K562 (cell line): ENCODE measurements around the gene MKRN2OS. TPM values are rescaled to one million over a fixed set of nuclear protein-coding genes. Genes with fewer than 3 reads are reported as not detected.

Source experiments
- ATAC-seq: fragments of 200-7000 bp; cut with Tn5 transposase; 3 replicates; pipeline ENCODE4 v1.9.1; 2020; ENCODE audit warnings: moderate library complexity
- BruUV-seq: library from RNA; stranded (reverse); fragments of 400-500 nt; replicated peaks from 2 replicates; lab custom pipeline; 2021; lab: Mats Ljungman, UMichigan
- CTCF ChIA-PET: fragments of 300-600 bp; formaldehyde crosslinking; extraction: SDS; loops from one replicate; lab custom pipeline; 2021; ENCODE audit warnings: low intra/inter-chr PET ratio; lab: Yijun Ruan, JAX
- POLR2A ChIA-PET: fragments of 300-600, 350-650 bp; sonication (Branson Sonifier 250); formaldehyde crosslinking; extraction: SDS; loops from one replicate; lab custom pipeline; 2021; ENCODE audit warnings: antibody characterized with exemption, inconsistent platforms; lab: Yijun Ruan, JAX
- DNase-seq, 4 experiments: peaks; one replicate each; pipeline versions ENCODE4 v3.0.0 to v3.0.0-alpha.2; 2011 to 2018; ENCODE audit warnings: low spot score in 3 of 4, mixed read lengths in 3 of 4; ENCODE audit errors: extremely low read depth in 1 of 4
- FAIRE-seq: peaks from 2 replicates; lab custom pipeline; 2011; peaks lifted over from hg19 to GRCh38; lab: Jason Lieb, UNC
- H2AFZ ChIP-seq: 2 replicates; pipeline ENCODE4 v1.6.0; 2011; ENCODE audit warnings: low read depth, low read length, control low read depth, inconsistent platforms
- H3K27ac ChIP-seq: fragments of 200-600 bp; 3 replicates; pipeline ENCODE4 v1.8.0; 2011; ENCODE audit warnings: low read depth, mild to moderate bottlenecking, control low read depth, inconsistent platforms, low read length, moderate library complexity, mixed read lengths; ENCODE audit errors: extremely low read depth
- H3K27me3 ChIP-seq, 2 experiments: fragments of 300-600 bp in 1 of 2; 2 replicates in 1 of 2; 3 replicates in 1 of 2; pipeline versions ENCODE4 v1.6.0 to v1.8.0; 2011; ENCODE audit warnings: inconsistent platforms in 2 of 2, low read length in 2 of 2, mild to moderate bottlenecking in 1 of 2, mixed read lengths in 1 of 2, moderate library complexity in 1 of 2; ENCODE audit not compliant: control insufficient read depth in 2 of 2, insufficient read depth in 2 of 2
- H3K36me3 ChIP-seq: fragments of 300-600 bp; 3 replicates; pipeline ENCODE4 v1.8.0; 2011; ENCODE audit warnings: mild to moderate bottlenecking, low read length, inconsistent platforms; ENCODE audit not compliant: control insufficient read depth, insufficient read depth
- H3K4me1 ChIP-seq, 2 experiments: fragments of 200-600 bp in 1 of 2; replicated peaks in 1 of 2; 2 replicates in 1 of 2; 3 replicates in 1 of 2; pipeline versions ENCODE4 v1.5.1 to v1.8.0; 2011; ENCODE audit warnings: inconsistent platforms in 2 of 2, low read length in 2 of 2, mild to moderate bottlenecking in 1 of 2, mixed read lengths in 1 of 2, moderate library complexity in 1 of 2; ENCODE audit not compliant: control insufficient read depth in 2 of 2, insufficient read depth in 2 of 2
- H3K4me2 ChIP-seq: 2 replicates; pipeline ENCODE4 v1.6.1; 2011; ENCODE audit warnings: low read length, control low read depth, inconsistent platforms, mixed read lengths; ENCODE audit not compliant: insufficient read depth
- H3K4me3 ChIP-seq: fragments of 200-600 bp; sonication (generic), shearing (Covaris generic); 2 replicates; pipeline ENCODE4 v1.5.1; 2016; ENCODE audit warnings: control low read depth, inconsistent platforms
- H3K79me2 ChIP-seq: fragments of 200-600 bp; 3 replicates; pipeline ENCODE4 v1.8.0; 2011; ENCODE audit warnings: low read length, inconsistent platforms; ENCODE audit not compliant: control insufficient read depth, insufficient read depth
- H3K9ac ChIP-seq, 2 experiments: 2 replicates each; pipeline versions ENCODE4 v1.6.0 to v1.6.1; 2011; ENCODE audit warnings: low read depth in 2 of 2, low read length in 2 of 2, control low read depth in 1 of 2, inconsistent platforms in 1 of 2, mild to moderate bottlenecking in 1 of 2, mixed read lengths in 1 of 2; ENCODE audit not compliant: insufficient read depth in 1 of 2
- H3K9me1 ChIP-seq: one replicate; pipeline ENCODE4 v1.6.0; 2011; ENCODE audit warnings: inconsistent platforms, mild to moderate bottlenecking, low read length, moderate library complexity; ENCODE audit not compliant: control insufficient read depth, insufficient read depth
- H3K9me3 ChIP-seq: replicated peaks from 2 replicates; pipeline ENCODE4 v1.5.1; 2011; ENCODE audit warnings: low read depth, low read length, inconsistent platforms; ENCODE audit not compliant: control insufficient read depth, insufficient read depth
- H4K20me1 ChIP-seq: replicated peaks from 2 replicates; pipeline ENCODE4 v1.6.1; 2011; ENCODE audit warnings: low read length, inconsistent platforms, mixed read lengths; ENCODE audit not compliant: control insufficient read depth, insufficient read depth
- DEAF1 ChIP-seq: fragments of 450-650 bp; formaldehyde crosslinking; IDR thresholded peaks from 2 replicates; pipeline ENCODE4 v1.4.0; 2020; ENCODE audit warnings: mild to moderate bottlenecking, moderate library complexity
- HMGN3 ChIP-seq: IDR thresholded peaks from 2 replicates; pipeline ENCODE4 v1.6.1; 2011; ENCODE audit warnings: borderline replicate concordance, low read depth, mild to moderate bottlenecking, mixed read lengths, low read length; ENCODE audit not compliant: insufficient read length; ENCODE audit errors: extremely low read depth
- MNT ChIP-seq, 2 experiments: fragments of 450-650 bp; conservative IDR thresholded peaks; 2 replicates each; pipeline ENCODE4 v1.6.1; 2017; ENCODE audit warnings: mild to moderate bottlenecking in 2 of 2, moderate library complexity in 2 of 2
- RREB1 ChIP-seq: fragments of 250-450 bp; sonication (Bioruptor Pico); IDR thresholded peaks from 2 replicates; pipeline ENCODE4 v1.4.0; 2020
- SMAD3 ChIP-seq: fragments of 450-650 bp; formaldehyde crosslinking; conservative IDR thresholded peaks from 2 replicates; pipeline ENCODE4 v1.4.0; 2020; ENCODE audit warnings: mild to moderate bottlenecking
- ZNF592 ChIP-seq: fragments of 450-650 bp; IDR thresholded peaks from 2 replicates; pipeline ENCODE4 v1.6.1; 2017; ENCODE audit warnings: antibody characterized with exemption, mild to moderate bottlenecking
- WGBS: fragments of 100-300 bp; shearing (Covaris generic); methylation state at CpG from one replicate; pipeline ENCODE4 v1.1.6; 2016; ENCODE audit warnings: low coverage, mixed read lengths; ENCODE audit not compliant: insufficient coverage; ENCODE audit errors: missing lambda C conversion rate; 5-methylcytosine and 5-hydroxymethylcytosine counted together
- in situ Hi-C: fragments of 300-500 bp; cut with MboI; formaldehyde crosslinking; loops from 4 replicates; pipeline ENCODE4 v1.15.0; 2018; ENCODE audit warnings: inconsistent platforms, mixed read lengths
- intact Hi-C: fragments of 100-400 bp; cut with micrococcal nuclease; formaldehyde crosslinking; loops from 2 replicates; pipeline ENCODE4 v1.14.2; 2022
- polyA plus RNA-seq, 8 experiments: library from polyadenylated mRNA; depleted of rRNA in 4 of 8; stranded (reverse) in 5 of 8; unstranded in 3 of 8; fragments of >200 nt; fragmentation: Nextera tagmentation in 2 of 8; fragmentation: Illumina TruSeq in 1 of 8; extraction: Ambion mirVana in 2 of 8; extraction: Trizol in 1 of 8; gene quantifications; 2 replicates each; pipeline versions ENCODE4 v1.2.1 to v1.2.3, GENCODE V29; 2011 to 2014; ENCODE audit warnings: inconsistent platforms in 1 of 8, missing spikeins in 1 of 8
- total RNA-seq, 7 experiments: library from RNA; depleted of rRNA in 6 of 7; stranded (reverse); fragments of >200 nt in 6 of 7; fragmentation: Illumina TruSeq in 2 of 7; extraction: Trizol in 2 of 7; gene quantifications; 2 replicates each; pipeline versions ENCODE4 v1.2.1 to v1.2.3, GENCODE V29; 2011 to 2021; ENCODE audit warnings: low replicate concordance in 1 of 7

MKRN2OS gene
- total and polyA plus RNA-seq, 9 of the 15 experiments (the other 6 are each of a cell fraction or from before 2014, with no cell fraction given) = 0.11 to 0.27 (median 0.17) TPM; not detected in 6

- Histone ChIP-seq H3K27me3 (no peaks in the 10 kb centered on the region), H3K4me3 (peak overlapping the region; percentile 82), H3K27ac (peak overlapping the region; percentile 91), H3K79me2 (peaks cover 57% of the 10 kb centered on the region), H3K4me1 (peaks cover 17 to 27% of the 10 kb centered on the region in 2 experiments), H2AFZ (peak overlapping the region; percentile 93), H3K4me2 (peak overlapping the region; percentile 94), H3K36me3 (no peaks in the 10 kb centered on the region), H3K9me3 (no peaks in the 10 kb centered on the region), H3K9ac (peak overlapping the region; percentile 82 to 99), H4K20me1 (peaks cover 48% of the 10 kb centered on the region), H3K9me1 (peaks cover 7% of the 10 kb centered on the region)
- no TSS peak for BruUV-seq
- DNase-seq (peak in 2 of 4 experiments; percentile 41 to 46), ATAC-seq (peak; percentile 34), FAIRE-seq (no peak)
- ChIA-PET CTCF (no interaction called here), POLR2A (interaction anchor here (0.6 to 5.5 kb wide), 13 partner anchors 11 to 319 kb away, joined by 3 to 25 read pairs (median 3); partner anchors contain the start of genes MKRN2OS and RAF1)
- intact Hi-C loops (loop anchor here (5.0 kb wide), 2 partner anchors 105 to 285 kb away; partner anchors contain the start of genes RAF1 and RPL32), in situ Hi-C loops (no loop called here)
- under 1% methylated on average over 18 of the region's 18 CpGs for WGBS
- no peak for TF ChIP-seq RREB1 (CRISPR knock-in tag)
- TF ChIP-seq HMGN3 = no peak
- TF ChIP-seq ZNF592 = no peak
- 0 out of 4 replicates have a peak, but pooled peaks of 1 of the 2 experiments have one; percentile 3 for TF ChIP-seq MNT (conservative IDR thresholded peaks at IDR 0.05)
- TF ChIP-seq SMAD3 (CRISPR knock-in tag) = no peak
- no peak for TF ChIP-seq DEAF1 (CRISPR knock-in tag)
Measured at GRCh38 chr3:12557473-12558100, 12.3 kb upstream of the MKRN2OS start.
